GM12864 (cell line): ENCODE results near the gene RBM5.

Source experiments
- DNase-seq: peaks from one replicate; pipeline ENCODE4 v3.0.0-alpha.2; 2011; ENCODE audit warnings: low read depth
- H3K4me3 ChIP-seq: 2 replicates; pipeline ENCODE4 v1.5.1; 2011; ENCODE audit warnings: mild to moderate bottlenecking, low read depth, low read length, control low read depth
- CTCF ChIP-seq: IDR thresholded peaks from 2 replicates; pipeline ENCODE4 v1.5.1; 2011; ENCODE audit warnings: low read depth, mild to moderate bottlenecking, moderate library complexity, low read length, control low read depth, inconsistent platforms; ENCODE audit errors: missing control alignments

The RBM5 gene

DNA sequence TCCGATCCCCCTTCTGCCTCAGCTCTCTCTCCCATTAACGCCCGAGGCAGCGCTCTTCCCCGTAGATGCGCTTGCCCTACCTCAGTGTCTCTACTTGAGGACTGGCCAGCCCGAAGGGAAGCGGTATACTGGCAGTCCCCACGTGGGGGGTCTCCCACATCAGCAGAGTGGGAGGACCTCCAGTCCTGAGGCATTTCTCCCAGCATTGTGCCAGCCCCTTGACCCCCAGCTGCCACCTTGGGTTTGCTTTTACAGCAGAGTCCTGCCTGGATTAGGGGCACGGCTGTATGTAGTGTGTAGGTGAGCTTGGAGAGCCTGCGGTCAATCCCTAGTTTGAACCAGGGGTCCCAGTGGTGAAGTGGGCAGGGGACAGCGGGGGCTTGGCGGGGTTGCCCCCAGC lies 67.2 kb downstream of the RBM5 start:
- DNase-seq: no peak
- TF ChIP-seq CTCF: no peak
- no peak overlapping the region for H3K4me3 ChIP-seq

DNA sequence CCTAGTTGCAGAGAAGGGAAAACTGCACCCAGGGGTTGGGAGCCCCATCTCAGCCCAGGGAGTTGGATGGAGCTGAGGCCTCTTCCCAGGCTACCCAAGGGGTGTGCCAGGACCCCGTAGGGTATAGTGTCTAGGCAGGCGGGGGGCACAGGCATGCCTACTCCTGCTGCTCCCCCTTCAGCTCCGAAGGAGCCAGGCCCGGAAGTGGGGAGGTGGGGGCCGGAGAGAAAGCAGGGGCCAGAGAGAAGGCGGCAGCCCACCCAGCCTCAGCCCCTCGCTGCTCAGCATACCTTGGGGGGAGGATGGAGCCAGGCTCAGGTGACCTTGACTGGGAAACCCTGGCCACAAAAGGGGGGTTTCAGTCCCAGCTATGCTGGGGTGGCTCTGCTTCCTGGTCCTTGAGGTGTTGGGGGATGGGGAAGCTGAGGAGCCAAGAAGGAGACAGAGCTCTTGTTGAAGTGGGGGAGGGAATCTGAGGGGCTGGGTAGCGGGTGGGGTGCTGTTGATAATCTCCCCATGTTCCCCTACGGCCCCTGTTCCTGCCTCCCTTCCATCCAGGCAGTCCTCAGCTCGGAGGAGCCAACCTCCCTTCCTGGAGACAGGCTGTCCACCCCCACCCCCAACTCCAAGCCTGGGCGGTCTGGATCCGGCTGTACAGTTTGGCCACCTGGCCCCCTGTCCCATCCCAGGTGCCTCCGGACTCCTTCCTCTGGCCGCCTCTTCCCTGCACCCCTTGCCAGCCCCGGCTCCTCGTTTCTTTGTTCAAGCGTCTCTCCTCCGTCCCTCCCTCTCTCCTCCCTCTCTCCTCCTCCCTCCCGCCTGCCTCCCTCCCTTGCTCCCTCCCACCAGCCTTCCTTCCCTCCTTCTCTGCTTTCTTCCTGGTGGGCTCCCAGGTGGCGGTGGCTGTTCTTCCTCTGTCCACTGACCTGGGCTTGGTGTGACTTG lies 68.1 kb downstream of the RBM5 start:
- no peak overlapping the region for H3K4me3 ChIP-seq
- DNase-seq: no peak
- TF ChIP-seq CTCF: no peak

- TF ChIP-seq CTCF: no peak
- DNase-seq: no peak
- no peak overlapping the region for H3K4me3 ChIP-seq
Measured at GRCh38 chr3:50157827-50158529, 69.3 kb downstream of the RBM5 start.

DNA sequence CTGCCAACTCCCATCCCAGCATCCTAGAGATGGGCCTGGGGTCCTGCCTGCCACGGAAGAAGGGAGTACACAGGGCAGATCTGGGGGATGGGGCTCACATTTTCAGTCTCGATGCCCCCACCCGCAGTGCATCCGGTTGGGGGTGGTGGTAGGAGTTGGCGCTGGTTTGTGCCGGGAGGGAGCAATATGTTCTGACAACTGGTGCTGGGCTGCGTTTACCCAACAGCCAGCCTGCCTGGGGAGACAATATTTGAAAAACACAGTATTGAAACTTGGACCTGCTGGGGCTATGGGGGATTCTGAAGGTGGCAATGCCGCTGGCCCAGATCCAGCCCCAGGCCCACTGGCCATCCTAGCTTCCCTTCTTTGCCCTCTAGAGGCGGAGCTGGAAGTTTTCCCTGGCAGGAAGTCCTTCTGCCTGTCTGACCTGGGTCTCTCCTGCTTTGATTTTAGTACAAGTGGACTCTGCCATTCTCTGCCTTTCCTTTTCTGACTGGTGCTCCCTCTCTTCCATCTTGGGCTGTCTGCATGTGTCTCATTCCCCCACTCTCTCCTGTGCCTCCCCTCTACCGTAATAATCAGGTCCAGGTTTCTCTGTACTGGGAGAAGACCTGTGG lies 69.9 kb downstream of the RBM5 start:
- no peak for TF ChIP-seq CTCF
- no peak for DNase-seq
- H3K4me3 ChIP-seq: no peak overlapping the region

GRCh38 chr3:50160561-50160983 lies 71.9 kb downstream of the RBM5 start:
- H3K4me3 ChIP-seq: no peak overlapping the region
- DNase-seq: no peak
- no peak for TF ChIP-seq CTCF

- no peak overlapping the region for H3K4me3 ChIP-seq
- no peak for DNase-seq
- no peak for TF ChIP-seq CTCF
Measured at GRCh38 chr3:50161320-50161719, 72.6 kb downstream of the RBM5 start.
